Bladder microvascular endothelial cell (primary cell): Measurements from ENCODE around the gene CEP63. TPM values are rescaled to one million over a fixed set of nuclear protein-coding genes. Genes with fewer than 3 reads are reported as not detected.

Experiments
- total RNA-seq: library from RNA; depleted of rRNA; stranded (reverse); fragments of >200 nt; gene quantifications from 2 replicates; pipeline ENCODE4 v1.2.3, GENCODE V29; 2014

CEP63 gene
- total RNA-seq, result 14.6 and 16.1 TPM in 2 replicates

GRCh38 chr3:134485718-134486576 is at the start of gene CEP63, which contains the start of gene ANAPC13:
Gene CEP63, plus strand, starts transcription at chr3:134486057. Its CDS starts 9,264 bp downstream, at chr3:134495321.
Gene ANAPC13, minus strand, starts transcription at chr3:134485985. Its CDS starts 3,081 bp downstream, at chr3:134482904.

Other genes starting within 250 kb of the CEP63 start
- gene RYK, start 235.2 kb upstream of the CEP63 start, total RNA-seq, result 52.6 and 111 TPM in 2 replicates
- gene AMOTL2, start 111.6 kb upstream of the CEP63 start, total RNA-seq, result 70.7 and 145 TPM in 2 replicates
- gene ANAPC13, start 72 bp upstream of the CEP63 start, total RNA-seq, result 40.2 and 75.1 TPM in 2 replicates
- not detected in 2 replicates for gene KY, start 165.0 kb downstream of the CEP63 start, total RNA-seq